Hepatocyte (in vitro differentiated cells): Measurements from ENCODE around the gene YOD1.

Experiments
- CTCF ChIP-seq: fragments of 200-600 bp; sonication (generic); IDR thresholded peaks from 2 replicates; pipeline ENCODE4 v1.5.1; 2016; ENCODE audit warnings: antibody characterized with exemption, mild to moderate bottlenecking; ENCODE audit not compliant: poor library complexity
- EZH2 ChIP-seq: fragments of 200-600 bp; sonication (generic); IDR thresholded peaks from 2 replicates; pipeline ENCODE4 v1.6.1; 2016; ENCODE audit warnings: antibody characterized with exemption, mild to moderate bottlenecking, borderline replicate concordance
- EZH2phosphoT487 ChIP-seq: fragments of 200-600 bp; sonication (generic); IDR thresholded peaks from one replicate; pipeline ENCODE4 v1.6.1; 2018; ENCODE audit warnings: antibody characterized with exemption, mild to moderate bottlenecking, low read depth, moderate library complexity; ENCODE audit not compliant: unreplicated experiment, severe bottlenecking

GRCh38 chr1:207050480-207051190, 373 bp downstream of the YOD1 start:
- TF ChIP-seq CTCF (peak; percentile 3), EZH2phosphoT487 (no peak), EZH2 (no peak)
